HL-60 (cell line): ENCODE measurements around the gene CD7.

Experiments used
- DNase-seq, 2 experiments: peaks; one replicate each; pipeline ENCODE4 v3.0.0-alpha.2; 2010 to 2020; ENCODE audit warnings: low read depth in 1 of 2, low spot score in 1 of 2
- H3K27ac ChIP-seq: fragments of 250-450 bp; sonication (Bioruptor Pico); replicated peaks from 2 replicates; pipeline ENCODE4 v1.5.1; 2020; ENCODE audit warnings: mild to moderate bottlenecking, moderate library complexity
- H3K27me3 ChIP-seq: fragments of 250-450 bp; sonication (Bioruptor Pico); 2 replicates; pipeline ENCODE4 v1.5.1; 2021; ENCODE audit warnings: mild to moderate bottlenecking, moderate library complexity; ENCODE audit not compliant: insufficient read depth, poor library complexity, severe bottlenecking
- H3K4me3 ChIP-seq: replicated peaks from 2 replicates; pipeline ENCODE4 v1.5.1; 2011; ENCODE audit warnings: mild to moderate bottlenecking, control low read depth, low read length; ENCODE audit not compliant: insufficient read depth
- GABPA ChIP-seq: IDR thresholded peaks from 2 replicates; pipeline ENCODE4 v1.6.1; 2012; ENCODE audit warnings: low read depth
- POLR2AphosphoS5 ChIP-seq: IDR thresholded peaks from 2 replicates; pipeline ENCODE4 v1.6.1; 2012; ENCODE audit warnings: low read depth
- SPI1 ChIP-seq: IDR thresholded peaks from 2 replicates; pipeline ENCODE4 v1.6.1; 2012; ENCODE audit warnings: low read depth, mild to moderate bottlenecking, borderline replicate concordance
- TF ChIP-seq, protein P1 (sequence below): IDR thresholded peaks from one replicate; pipeline ENCODE4 v1.5.1; 2011; ENCODE audit warnings: low read length, control low read depth, inconsistent platforms; ENCODE audit not compliant: insufficient read depth
- TF ChIP-seq, protein P2 (sequence below): IDR thresholded peaks from 2 replicates; pipeline ENCODE4 v1.6.1; 2012; ENCODE audit warnings: low read depth; ENCODE audit not compliant: insufficient replicate concordance

Gene CD7

GRCh38 chr17:82353484-82353883, 36.1 kb upstream of the CD7 start:
- H3K27me3 ChIP-seq = no peaks in the 10 kb centered on the region
- no peak for DNase-seq
- H3K4me3 ChIP-seq = no peak overlapping the region
- no peak overlapping the region for H3K27ac ChIP-seq
- no peak for TF ChIP-seq GABPA
- no peak for TF ChIP-seq POLR2AphosphoS5
- TF ChIP-seq SPI1 = no peak
- TF ChIP-seq, protein P1, sequence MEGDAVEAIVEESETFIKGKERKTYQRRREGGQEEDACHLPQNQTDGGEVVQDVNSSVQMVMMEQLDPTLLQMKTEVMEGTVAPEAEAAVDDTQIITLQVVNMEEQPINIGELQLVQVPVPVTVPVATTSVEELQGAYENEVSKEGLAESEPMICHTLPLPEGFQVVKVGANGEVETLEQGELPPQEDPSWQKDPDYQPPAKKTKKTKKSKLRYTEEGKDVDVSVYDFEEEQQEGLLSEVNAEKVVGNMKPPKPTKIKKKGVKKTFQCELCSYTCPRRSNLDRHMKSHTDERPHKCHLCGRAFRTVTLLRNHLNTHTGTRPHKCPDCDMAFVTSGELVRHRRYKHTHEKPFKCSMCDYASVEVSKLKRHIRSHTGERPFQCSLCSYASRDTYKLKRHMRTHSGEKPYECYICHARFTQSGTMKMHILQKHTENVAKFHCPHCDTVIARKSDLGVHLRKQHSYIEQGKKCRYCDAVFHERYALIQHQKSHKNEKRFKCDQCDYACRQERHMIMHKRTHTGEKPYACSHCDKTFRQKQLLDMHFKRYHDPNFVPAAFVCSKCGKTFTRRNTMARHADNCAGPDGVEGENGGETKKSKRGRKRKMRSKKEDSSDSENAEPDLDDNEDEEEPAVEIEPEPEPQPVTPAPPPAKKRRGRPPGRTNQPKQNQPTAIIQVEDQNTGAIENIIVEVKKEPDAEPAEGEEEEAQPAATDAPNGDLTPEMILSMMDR = no peak
- TF ChIP-seq, protein P2, sequence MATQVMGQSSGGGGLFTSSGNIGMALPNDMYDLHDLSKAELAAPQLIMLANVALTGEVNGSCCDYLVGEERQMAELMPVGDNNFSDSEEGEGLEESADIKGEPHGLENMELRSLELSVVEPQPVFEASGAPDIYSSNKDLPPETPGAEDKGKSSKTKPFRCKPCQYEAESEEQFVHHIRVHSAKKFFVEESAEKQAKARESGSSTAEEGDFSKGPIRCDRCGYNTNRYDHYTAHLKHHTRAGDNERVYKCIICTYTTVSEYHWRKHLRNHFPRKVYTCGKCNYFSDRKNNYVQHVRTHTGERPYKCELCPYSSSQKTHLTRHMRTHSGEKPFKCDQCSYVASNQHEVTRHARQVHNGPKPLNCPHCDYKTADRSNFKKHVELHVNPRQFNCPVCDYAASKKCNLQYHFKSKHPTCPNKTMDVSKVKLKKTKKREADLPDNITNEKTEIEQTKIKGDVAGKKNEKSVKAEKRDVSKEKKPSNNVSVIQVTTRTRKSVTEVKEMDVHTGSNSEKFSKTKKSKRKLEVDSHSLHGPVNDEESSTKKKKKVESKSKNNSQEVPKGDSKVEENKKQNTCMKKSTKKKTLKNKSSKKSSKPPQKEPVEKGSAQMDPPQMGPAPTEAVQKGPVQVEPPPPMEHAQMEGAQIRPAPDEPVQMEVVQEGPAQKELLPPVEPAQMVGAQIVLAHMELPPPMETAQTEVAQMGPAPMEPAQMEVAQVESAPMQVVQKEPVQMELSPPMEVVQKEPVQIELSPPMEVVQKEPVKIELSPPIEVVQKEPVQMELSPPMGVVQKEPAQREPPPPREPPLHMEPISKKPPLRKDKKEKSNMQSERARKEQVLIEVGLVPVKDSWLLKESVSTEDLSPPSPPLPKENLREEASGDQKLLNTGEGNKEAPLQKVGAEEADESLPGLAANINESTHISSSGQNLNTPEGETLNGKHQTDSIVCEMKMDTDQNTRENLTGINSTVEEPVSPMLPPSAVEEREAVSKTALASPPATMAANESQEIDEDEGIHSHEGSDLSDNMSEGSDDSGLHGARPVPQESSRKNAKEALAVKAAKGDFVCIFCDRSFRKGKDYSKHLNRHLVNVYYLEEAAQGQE = no peak

GRCh38 chr17:82351713-82352488, 34.5 kb upstream of the CD7 start:
- TF ChIP-seq POLR2AphosphoS5 = no peak
- TF ChIP-seq, protein P2 = peak; percentile 66
- TF ChIP-seq, protein P1 = peak; percentile 94
- no peak for TF ChIP-seq GABPA
- TF ChIP-seq SPI1 = no peak
- H3K4me3 ChIP-seq = no peak overlapping the region
- DNase-seq = peak; percentile 58 to 83
- no peak overlapping the region for H3K27ac ChIP-seq
- H3K27me3 ChIP-seq = no peaks in the 10 kb centered on the region

DNA sequence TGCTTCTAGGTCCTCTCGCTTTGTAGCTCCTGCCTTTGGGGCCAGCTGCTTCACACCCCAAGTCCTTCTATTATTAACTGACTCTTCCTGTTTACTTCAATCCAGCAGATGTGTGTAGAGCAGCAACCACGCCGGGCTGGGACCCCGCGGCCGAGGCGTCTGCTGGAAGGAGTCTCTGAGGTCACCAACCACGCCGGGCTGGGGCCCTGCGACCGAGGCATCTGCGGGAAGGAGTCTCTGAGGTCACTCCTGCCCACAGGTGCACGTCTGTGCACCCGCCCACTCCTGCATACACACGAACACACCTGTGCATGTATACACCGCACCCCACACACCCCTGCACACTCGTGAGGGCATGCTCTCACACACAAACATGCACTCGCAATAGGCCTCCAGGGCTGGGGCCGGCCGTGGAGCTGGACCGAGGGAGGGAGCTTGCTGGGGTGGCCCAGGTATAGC, 33.9 kb upstream of the CD7 start:
- Histone ChIP-seq H3K27ac (no peak overlapping the region), H3K27me3 (no peaks in the 10 kb centered on the region), H3K4me3 (no peak overlapping the region)
- TF ChIP-seq GABPA (no peak), POLR2AphosphoS5 (no peak), SPI1 (no peak)
- TF ChIP-seq, protein P2 = no peak
- TF ChIP-seq, protein P1 = no peak
- no peak for DNase-seq
